ENCODE results near the gene CC2D2B.

DNA sequence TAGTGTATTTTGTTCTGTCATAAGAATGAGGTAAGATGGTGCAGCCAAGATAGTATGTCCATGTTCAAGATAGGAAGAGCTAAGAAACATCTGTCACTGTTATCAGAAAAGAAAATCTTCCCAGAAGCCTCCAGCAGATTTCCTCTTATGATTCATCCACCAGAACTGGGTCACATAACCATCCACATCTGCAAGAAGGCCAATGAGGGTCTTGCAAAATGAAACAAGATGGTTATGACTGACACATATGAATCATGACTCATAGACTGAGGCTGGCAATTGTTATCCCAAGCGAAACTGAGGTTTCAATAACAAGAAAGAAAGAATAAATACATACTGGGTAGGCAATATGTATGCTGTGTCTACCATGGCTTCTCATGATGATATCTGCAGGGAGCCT, 165.9 kb downstream of the CC2D2B start:
- no peak for TF ChIP-seq CTCF (IDR thresholded peaks at IDR 0.05)
- no peak for TF ChIP-seq POLR2A (IDR thresholded peaks at IDR 0.05)
